Measurements from ENCODE around the gene TNFRSF13B. TPM values are rescaled to one million over a fixed set of nuclear protein-coding genes. Genes with fewer than 3 reads are reported as not detected.

TNFRSF13B gene
- total RNA-seq, 1 experiment from 2014 or later, result not detected

DNA sequence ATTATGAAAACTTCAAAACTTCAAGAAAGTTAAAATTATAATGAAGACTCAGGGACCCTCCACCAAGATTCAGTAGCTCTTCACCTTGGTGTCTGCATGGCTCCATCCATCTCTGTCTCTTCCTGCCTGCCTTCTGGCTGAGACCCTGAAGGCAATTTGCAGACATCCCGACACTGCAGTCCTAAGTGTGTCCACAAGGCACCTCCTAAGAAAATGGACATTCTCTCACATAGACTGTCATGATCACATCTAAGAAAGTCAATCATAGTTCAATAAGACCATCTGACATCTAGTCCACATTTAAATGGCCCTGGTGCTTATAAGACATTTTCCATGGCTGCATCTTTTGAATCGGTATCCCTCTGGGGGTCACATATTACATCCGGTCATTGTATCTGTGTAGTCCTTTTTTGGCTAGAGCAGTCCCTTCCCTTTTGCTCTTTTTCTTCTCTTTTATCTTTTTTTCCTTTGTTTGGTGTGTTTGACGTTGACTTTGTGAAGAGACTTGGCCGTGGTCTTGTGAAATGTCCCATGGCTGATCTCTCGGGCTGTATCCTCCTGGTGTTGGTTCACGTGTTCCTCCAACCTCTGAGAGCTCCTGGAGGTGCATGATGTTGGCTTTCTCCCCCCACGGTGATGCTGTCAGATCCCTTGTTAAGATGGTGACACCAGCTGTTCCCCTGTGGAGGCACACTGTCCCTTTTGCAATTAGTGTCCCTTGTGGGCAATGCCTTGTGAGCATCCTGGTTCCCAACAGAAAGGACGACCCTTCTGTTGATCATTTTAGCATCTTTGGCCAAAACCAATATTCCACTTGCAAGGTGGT lies 5.0 kb upstream of the TNFRSF13B start:
- Histone ChIP-seq H3K36me3 (ENCODE audit: control insufficient read depth, insufficient read depth, low read length) (no peaks in the 10 kb centered on the region), H3K27ac (ENCODE audit: low read length) (no peak overlapping the region), H3K4me1 (ENCODE audit: control insufficient read depth, insufficient read depth, low read length) (no peaks in the 10 kb centered on the region), H3K27me3 (ENCODE audit: control insufficient read depth, insufficient read depth, low read length) (0 out of 2 replicates have a peak, but pooled peaks cover 2% of the 10 kb centered on the region), H3K9me3 (ENCODE audit: control insufficient read depth, insufficient read depth, low read depth, low read length) (no peaks in the 10 kb centered on the region), H3K4me3 (ENCODE audit: low read depth in 2 of 2, low read length in 2 of 2) (no peak overlapping the region)
- POLR2A ChIA-PET, result no interaction called here
- ATAC-seq (no peak), DNase-seq (ENCODE audit: low read depth, low spot score) (no peak)
- TF ChIP-seq SIN3A (IDR thresholded peaks at IDR 0.05; ENCODE audit: borderline replicate concordance, insufficient read depth, low read depth, low read length) (no peak), POLR2AphosphoS5 (IDR thresholded peaks at IDR 0.05; ENCODE audit: low read depth, low read length) (no peak), TCF7L2 (IDR thresholded peaks at IDR 0.05; ENCODE audit: low read depth, low read length) (no peak)
- TF ChIP-seq, protein P1, sequence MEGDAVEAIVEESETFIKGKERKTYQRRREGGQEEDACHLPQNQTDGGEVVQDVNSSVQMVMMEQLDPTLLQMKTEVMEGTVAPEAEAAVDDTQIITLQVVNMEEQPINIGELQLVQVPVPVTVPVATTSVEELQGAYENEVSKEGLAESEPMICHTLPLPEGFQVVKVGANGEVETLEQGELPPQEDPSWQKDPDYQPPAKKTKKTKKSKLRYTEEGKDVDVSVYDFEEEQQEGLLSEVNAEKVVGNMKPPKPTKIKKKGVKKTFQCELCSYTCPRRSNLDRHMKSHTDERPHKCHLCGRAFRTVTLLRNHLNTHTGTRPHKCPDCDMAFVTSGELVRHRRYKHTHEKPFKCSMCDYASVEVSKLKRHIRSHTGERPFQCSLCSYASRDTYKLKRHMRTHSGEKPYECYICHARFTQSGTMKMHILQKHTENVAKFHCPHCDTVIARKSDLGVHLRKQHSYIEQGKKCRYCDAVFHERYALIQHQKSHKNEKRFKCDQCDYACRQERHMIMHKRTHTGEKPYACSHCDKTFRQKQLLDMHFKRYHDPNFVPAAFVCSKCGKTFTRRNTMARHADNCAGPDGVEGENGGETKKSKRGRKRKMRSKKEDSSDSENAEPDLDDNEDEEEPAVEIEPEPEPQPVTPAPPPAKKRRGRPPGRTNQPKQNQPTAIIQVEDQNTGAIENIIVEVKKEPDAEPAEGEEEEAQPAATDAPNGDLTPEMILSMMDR (IDR thresholded peaks at IDR 0.05), result no peak
- TF ChIP-seq, protein P2, sequence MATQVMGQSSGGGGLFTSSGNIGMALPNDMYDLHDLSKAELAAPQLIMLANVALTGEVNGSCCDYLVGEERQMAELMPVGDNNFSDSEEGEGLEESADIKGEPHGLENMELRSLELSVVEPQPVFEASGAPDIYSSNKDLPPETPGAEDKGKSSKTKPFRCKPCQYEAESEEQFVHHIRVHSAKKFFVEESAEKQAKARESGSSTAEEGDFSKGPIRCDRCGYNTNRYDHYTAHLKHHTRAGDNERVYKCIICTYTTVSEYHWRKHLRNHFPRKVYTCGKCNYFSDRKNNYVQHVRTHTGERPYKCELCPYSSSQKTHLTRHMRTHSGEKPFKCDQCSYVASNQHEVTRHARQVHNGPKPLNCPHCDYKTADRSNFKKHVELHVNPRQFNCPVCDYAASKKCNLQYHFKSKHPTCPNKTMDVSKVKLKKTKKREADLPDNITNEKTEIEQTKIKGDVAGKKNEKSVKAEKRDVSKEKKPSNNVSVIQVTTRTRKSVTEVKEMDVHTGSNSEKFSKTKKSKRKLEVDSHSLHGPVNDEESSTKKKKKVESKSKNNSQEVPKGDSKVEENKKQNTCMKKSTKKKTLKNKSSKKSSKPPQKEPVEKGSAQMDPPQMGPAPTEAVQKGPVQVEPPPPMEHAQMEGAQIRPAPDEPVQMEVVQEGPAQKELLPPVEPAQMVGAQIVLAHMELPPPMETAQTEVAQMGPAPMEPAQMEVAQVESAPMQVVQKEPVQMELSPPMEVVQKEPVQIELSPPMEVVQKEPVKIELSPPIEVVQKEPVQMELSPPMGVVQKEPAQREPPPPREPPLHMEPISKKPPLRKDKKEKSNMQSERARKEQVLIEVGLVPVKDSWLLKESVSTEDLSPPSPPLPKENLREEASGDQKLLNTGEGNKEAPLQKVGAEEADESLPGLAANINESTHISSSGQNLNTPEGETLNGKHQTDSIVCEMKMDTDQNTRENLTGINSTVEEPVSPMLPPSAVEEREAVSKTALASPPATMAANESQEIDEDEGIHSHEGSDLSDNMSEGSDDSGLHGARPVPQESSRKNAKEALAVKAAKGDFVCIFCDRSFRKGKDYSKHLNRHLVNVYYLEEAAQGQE (IDR thresholded peaks at IDR 0.05; ENCODE audit: insufficient read depth in 1 of 2, low read depth in 2 of 2, low read length in 1 of 2), result no peak
- BruUV-seq (replicated peaks), result no TSS peak
- in situ Hi-C loops (cut with HindIII; ENCODE audit: low pct_unique_long_range_greater_than_20kb, low sequenced_read_pairs) (no loop called here), intact Hi-C loops (cut with micrococcal nuclease; ENCODE audit: unreplicated experiment) (no loop called here)
- CTCF ChIA-PET, result no interaction called here

DNA sequence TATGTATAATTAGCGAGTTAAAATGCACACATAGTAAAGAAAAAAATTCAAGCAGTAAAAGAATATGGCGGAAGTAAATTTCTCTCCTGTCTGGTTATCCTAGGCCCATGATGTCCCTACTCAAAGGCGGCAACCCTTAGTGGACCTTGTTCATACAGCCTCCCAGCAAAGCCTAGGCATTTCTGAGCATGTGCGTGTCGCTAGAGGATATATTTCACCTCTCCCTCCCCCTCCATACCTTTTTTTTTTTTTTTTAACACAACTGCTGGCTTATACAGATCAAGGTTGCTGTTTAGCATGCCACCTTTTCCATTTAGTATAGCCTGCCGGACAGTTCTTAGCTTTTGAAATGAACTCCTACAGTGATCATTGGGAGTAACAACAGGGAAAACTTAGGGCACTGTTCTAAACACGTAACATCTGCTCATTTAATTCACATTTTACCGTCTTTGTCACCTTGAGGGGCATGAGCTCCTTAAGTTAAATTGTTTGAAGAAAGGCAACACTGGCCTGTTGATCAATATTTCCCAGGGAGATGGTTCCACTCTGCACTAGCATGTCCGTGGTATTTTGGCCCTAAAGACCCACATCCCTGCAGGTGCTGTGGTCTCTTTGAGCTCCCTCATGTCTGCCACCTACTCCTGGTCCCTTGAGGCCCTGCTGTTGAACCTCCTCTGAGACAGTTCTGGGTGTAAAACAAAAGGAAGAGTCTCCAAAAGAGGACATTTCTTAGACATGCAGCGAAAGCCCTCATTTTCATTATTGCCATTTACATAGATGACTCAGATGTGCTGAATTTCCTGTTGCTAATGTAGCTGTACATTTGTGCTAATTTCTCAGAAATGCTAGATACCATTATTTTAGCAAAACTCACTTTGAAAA lies 4.1 kb upstream of the TNFRSF13B start:
- intact Hi-C loops (cut with micrococcal nuclease; ENCODE audit: unreplicated experiment) (no loop called here), in situ Hi-C loops (cut with HindIII; ENCODE audit: low pct_unique_long_range_greater_than_20kb, low sequenced_read_pairs) (no loop called here)
- DNase-seq (ENCODE audit: low read depth, low spot score), result no peak
- POLR2A ChIA-PET, result interaction anchor here (0.7 kb wide), 1 partner anchor 208 kb away, joined by 6 read pairs; no protein-coding TSS in a partner anchor
- TF ChIP-seq, protein P1 (IDR thresholded peaks at IDR 0.05), result no peak
- no peak for TF ChIP-seq TCF7L2 (IDR thresholded peaks at IDR 0.05; ENCODE audit: low read depth, low read length)
- TF ChIP-seq SIN3A (IDR thresholded peaks at IDR 0.05; ENCODE audit: borderline replicate concordance, insufficient read depth, low read depth, low read length), result no peak
- no peak for TF ChIP-seq POLR2AphosphoS5 (IDR thresholded peaks at IDR 0.05; ENCODE audit: low read depth, low read length)
- TF ChIP-seq, protein P2 (IDR thresholded peaks at IDR 0.05; ENCODE audit: insufficient read depth in 1 of 2, low read depth in 2 of 2, low read length in 1 of 2), result no peak
- H3K36me3 ChIP-seq (ENCODE audit: control insufficient read depth, insufficient read depth, low read length), result no peaks in the 10 kb centered on the region
- no peaks in the 10 kb centered on the region for H3K4me1 ChIP-seq (ENCODE audit: control insufficient read depth, insufficient read depth, low read length)
- CTCF ChIA-PET, result no interaction called here
- no TSS peak for BruUV-seq (replicated peaks)
- H3K4me3 ChIP-seq (ENCODE audit: low read depth in 2 of 2, low read length in 2 of 2), result no peak overlapping the region
- H3K9me3 ChIP-seq (ENCODE audit: control insufficient read depth, insufficient read depth, low read depth, low read length), result no peaks in the 10 kb centered on the region
- H3K27me3 ChIP-seq (ENCODE audit: control insufficient read depth, insufficient read depth, low read length), result 0 out of 2 replicates have a peak, but pooled peaks cover 2% of the 10 kb centered on the region
- H3K27ac ChIP-seq (ENCODE audit: low read length), result no peak overlapping the region
- ATAC-seq, result no peak
